Measurements from ENCODE around the gene UPK3A.

GRCh38 chr22:45316796-45317526 is 32.2 kb downstream of the UPK3A start:
- TF ChIP-seq POLR2AphosphoS5 (IDR thresholded peaks at IDR 0.05) = no peak
- TF ChIP-seq, protein P1, sequence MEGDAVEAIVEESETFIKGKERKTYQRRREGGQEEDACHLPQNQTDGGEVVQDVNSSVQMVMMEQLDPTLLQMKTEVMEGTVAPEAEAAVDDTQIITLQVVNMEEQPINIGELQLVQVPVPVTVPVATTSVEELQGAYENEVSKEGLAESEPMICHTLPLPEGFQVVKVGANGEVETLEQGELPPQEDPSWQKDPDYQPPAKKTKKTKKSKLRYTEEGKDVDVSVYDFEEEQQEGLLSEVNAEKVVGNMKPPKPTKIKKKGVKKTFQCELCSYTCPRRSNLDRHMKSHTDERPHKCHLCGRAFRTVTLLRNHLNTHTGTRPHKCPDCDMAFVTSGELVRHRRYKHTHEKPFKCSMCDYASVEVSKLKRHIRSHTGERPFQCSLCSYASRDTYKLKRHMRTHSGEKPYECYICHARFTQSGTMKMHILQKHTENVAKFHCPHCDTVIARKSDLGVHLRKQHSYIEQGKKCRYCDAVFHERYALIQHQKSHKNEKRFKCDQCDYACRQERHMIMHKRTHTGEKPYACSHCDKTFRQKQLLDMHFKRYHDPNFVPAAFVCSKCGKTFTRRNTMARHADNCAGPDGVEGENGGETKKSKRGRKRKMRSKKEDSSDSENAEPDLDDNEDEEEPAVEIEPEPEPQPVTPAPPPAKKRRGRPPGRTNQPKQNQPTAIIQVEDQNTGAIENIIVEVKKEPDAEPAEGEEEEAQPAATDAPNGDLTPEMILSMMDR (IDR thresholded peaks at IDR 0.05) = no peak
